ENCODE results near the gene EEF1AKMT1.

DNA sequence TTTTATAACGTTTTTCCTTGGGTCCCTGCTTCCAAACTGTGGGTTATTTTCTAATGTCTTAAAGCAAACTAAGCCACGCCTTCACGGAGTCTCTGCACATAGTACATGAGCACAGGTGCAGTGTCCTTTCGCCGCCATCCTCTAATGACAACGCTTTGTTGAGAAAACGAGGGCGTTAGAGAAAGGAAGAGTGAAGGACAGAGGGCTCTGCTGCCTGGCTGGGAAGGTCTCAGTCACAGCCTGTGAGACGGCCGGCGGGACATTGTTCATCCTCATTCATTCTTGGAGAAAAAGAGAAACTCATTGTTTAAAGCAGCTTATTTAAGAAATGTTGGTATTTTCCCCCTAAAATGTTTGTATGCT lies 60.8 kb downstream of the EEF1AKMT1 start:
- no peak for TF ChIP-seq EZH2 (IDR thresholded peaks at IDR 0.05; ENCODE audit: borderline replicate concordance, insufficient read depth, low read length, poor library complexity, severe bottlenecking)
- TF ChIP-seq, protein P1, sequence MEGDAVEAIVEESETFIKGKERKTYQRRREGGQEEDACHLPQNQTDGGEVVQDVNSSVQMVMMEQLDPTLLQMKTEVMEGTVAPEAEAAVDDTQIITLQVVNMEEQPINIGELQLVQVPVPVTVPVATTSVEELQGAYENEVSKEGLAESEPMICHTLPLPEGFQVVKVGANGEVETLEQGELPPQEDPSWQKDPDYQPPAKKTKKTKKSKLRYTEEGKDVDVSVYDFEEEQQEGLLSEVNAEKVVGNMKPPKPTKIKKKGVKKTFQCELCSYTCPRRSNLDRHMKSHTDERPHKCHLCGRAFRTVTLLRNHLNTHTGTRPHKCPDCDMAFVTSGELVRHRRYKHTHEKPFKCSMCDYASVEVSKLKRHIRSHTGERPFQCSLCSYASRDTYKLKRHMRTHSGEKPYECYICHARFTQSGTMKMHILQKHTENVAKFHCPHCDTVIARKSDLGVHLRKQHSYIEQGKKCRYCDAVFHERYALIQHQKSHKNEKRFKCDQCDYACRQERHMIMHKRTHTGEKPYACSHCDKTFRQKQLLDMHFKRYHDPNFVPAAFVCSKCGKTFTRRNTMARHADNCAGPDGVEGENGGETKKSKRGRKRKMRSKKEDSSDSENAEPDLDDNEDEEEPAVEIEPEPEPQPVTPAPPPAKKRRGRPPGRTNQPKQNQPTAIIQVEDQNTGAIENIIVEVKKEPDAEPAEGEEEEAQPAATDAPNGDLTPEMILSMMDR (IDR thresholded peaks at IDR 0.05; ENCODE audit: poor library complexity, severe bottlenecking), result no peak
- TF ChIP-seq, protein P2, sequence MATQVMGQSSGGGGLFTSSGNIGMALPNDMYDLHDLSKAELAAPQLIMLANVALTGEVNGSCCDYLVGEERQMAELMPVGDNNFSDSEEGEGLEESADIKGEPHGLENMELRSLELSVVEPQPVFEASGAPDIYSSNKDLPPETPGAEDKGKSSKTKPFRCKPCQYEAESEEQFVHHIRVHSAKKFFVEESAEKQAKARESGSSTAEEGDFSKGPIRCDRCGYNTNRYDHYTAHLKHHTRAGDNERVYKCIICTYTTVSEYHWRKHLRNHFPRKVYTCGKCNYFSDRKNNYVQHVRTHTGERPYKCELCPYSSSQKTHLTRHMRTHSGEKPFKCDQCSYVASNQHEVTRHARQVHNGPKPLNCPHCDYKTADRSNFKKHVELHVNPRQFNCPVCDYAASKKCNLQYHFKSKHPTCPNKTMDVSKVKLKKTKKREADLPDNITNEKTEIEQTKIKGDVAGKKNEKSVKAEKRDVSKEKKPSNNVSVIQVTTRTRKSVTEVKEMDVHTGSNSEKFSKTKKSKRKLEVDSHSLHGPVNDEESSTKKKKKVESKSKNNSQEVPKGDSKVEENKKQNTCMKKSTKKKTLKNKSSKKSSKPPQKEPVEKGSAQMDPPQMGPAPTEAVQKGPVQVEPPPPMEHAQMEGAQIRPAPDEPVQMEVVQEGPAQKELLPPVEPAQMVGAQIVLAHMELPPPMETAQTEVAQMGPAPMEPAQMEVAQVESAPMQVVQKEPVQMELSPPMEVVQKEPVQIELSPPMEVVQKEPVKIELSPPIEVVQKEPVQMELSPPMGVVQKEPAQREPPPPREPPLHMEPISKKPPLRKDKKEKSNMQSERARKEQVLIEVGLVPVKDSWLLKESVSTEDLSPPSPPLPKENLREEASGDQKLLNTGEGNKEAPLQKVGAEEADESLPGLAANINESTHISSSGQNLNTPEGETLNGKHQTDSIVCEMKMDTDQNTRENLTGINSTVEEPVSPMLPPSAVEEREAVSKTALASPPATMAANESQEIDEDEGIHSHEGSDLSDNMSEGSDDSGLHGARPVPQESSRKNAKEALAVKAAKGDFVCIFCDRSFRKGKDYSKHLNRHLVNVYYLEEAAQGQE (IDR thresholded peaks at IDR 0.05; ENCODE audit: borderline replicate concordance), result no peak
